ENCODE measurements around the gene TNIP3.
"Not testable (repeated sequence)": the region's sequence is repeated elsewhere in the genome, so short reads cannot be mapped to it uniquely, and the experiment has no call there.

Gene TNIP3

DNA sequence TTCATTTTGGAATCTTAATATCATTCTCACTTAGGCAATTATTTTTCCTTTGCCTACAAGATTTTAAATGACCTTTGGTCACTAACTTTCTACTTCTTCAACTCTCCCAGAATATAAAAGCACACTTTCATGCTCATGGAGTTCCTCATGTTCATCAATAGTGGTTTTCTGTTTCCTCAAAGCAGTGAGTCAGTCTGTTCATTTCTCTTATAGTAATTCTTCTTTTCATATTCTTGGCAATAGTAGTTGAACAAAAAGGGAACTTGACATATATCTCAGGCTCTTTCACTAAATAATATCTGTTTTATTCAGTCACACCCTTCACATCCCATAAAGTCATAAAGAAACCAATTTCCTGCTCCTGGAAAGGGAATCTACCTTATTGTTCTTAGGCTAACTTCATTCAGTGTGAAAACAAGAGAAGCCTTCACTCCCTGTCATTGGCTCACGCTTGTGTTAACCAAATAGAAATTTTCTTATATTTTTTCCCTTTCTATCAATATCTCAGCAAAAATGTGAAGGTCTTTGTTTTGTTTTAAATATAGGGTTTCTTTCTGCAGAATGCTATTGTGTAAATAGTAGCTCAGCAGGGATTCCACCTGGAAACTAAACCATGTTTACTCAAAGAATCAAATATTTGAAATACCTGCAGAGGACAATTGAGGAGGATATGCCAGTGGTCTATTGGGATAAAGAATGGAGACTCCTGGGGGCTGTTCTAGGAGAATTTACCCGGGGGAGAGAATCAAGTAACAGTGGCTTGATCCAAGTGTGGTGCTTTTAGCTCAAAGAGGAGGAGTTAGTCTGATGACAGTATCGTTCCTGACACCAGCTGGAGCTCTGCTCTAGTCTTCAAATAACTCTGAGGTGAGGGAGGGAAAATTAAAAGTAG is 13.4 kb upstream of the TNIP3 start:
- DNase-seq (ENCODE audit: low read depth), result no peak

DNA sequence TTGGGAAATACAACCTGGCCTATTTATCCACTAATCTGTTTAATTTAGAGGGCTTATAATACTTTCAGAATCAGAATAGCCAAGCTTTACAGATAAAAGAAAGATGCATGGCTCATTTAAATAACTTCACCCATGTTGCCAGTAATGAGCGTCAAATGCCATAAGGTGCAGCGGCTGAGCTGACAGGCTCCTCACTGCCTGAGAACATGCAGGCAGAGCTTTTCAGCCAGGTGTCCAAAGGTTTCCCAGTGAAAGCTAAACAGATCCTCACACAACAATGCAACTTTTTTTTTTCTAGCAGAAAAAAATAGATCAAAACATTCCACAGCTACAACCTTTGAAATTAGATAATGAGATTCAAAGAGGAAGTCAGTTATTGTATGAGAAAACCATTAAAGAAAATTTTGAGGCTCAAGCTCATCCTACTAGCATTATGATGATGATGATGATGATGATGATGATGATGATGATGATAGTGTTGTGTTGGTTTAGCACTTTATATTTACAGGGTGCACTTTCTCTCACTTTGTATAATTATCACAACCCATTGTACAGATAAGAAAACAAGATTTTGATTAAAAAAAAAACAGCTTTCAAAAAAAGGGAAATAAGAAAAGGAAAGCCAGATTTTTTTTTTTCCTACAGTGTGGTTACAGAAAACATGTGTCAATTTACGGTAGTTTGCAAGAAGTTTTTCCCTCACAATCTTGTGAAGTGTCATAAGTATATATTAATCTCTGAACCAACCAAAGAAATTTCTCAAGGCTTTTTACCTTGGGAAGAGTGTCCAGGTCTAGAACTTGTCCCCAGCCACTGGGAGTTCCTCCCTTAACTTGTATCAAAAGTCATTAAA is 12.2 kb upstream of the TNIP3 start:
- no peak for DNase-seq (ENCODE audit: low read depth)

DNA sequence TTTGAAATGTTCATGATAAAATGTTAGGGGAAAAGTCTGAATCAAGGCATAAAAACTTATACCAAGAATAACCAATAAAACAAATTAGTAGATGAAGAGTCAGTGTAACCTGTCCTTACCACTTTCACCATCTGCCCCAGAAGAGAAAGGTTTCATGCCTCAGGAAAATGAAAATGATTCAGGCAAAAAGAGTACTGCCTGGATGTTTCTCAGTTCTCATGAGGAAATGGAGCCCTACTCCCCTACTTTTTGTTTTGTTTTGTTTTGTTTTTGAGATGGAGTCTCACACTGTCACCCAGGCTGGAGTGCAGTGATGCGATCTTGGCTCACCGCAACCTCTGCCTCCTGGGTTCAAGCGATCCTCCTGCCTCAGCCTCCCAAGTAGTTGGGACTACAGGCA is 7.4 kb upstream of the TNIP3 start:
- DNase-seq (ENCODE audit: low read depth), result not testable (repeated sequence)

DNA sequence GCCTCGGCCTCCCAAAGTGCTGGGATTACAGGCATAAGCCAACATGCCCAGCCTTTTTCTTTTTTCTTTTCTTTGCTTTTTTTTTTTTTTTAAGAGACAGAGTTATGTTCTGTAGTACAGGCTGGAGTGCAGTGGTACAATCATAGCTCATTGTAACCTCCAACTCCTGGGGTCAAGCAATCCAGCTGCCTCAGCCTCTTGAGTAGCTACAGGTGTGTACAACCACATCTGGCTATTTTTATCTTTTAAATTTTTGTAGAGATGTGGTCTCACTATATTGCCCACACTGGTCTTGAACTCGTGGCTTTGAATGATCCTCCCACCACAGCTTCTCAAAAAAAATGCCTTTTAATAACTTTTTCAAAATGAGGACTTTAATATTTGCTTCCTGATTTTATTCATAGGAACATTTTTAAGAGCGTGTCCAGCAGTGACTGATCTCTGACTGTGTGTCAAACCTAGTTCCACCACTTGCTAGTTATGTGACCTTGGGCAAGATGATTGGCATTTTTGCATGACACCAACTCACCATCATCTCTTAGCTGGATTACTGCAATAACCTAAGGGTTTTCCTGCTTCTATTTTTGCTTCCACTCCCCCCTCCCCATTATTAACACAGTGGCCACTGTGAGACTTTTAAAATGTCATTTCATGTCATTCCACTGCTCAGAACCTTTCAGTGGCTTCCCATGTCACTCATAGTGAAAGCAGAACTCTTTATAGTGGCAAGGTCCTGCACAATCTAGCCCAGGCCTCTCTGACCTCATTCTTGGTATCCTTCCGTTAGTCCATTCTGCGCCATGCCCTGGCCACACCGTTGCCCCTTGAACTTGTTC is 4.5 kb upstream of the TNIP3 start:
- DNase-seq (ENCODE audit: low read depth), result no peak

DNA sequence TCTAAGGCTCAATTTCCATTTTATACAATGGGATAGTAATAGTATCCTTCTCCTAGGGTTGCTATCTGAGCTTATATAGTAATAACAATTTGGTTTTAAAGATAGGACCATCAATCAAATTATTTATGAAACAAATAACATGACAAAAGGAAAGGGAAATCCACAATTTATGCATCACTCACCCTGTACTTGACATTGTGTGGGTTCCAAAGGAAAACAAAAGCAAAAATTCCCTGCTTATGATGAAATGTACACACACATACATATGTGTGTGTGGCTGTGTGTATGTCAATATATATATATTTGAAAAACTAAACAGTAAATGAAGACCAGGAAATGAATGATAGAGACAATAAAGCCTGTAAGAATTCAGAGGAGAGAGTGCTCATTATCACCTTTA is 2.9 kb upstream of the TNIP3 start:
- no peak for DNase-seq (ENCODE audit: low read depth)

DNA sequence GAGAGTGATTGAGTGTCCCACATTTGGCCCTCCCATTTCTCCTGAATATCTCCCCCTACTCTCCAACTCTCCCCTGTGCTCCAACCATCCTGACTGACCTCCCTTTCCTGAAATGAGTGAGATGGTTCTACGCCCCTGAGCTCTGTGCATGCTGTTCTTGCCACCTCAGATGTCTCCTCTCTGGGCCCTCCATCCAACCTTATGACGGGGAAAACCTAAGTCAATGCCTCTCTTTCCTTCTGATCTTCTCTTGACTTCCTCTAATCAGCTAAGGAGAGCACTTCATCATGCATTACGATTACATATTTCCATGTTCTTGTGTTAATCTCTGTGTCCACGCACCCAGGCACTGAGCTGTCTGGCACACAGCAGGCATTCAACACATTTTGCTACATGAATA is 1.1 kb upstream of the TNIP3 start:
- no peak for DNase-seq (ENCODE audit: low read depth)

DNA sequence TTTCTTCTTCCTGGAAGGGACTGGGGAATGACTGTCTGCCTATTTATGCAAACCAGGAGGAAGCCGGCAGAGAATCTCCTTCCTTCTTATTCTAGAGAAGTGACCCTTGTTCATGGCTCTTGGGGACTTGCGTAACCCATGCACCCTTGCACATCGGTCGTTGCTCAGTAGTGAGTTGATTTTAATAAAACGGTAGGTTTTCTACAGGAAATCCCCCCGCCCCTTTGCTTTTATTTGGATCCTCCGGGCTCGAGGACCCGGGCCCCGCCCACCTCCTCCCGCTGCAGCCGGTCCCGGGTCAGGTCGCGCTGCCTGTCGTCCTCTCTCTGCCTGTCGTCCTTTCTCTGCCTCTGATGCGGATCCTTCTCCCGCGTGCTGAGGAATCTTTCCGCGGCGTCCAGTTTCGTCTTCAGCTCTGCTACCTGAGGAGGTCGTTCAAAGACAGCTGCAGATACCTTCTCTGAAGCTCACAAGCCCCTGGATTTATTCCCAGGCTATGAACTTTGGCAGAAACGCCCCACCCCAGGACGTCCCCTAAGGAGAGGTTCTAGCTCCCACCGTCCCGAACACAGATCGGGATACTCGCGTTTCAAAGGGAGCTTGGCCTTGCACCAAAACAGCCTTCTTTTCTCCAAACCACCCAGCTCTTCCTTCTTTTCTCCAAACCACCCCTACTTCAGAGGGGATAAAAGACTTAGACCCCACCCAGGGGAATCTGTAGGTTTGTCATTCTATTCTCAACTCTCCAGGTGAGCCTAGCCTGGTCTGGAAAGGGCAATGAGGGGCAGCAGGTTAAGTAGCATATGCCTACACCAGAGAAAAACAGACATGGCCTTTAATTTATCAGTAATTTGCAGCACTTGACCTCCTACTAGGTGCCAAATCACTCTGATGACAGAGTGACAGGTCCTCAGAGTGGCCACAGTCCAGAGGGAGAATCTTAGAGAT is 7.0 kb downstream of the TNIP3 start:
- peak; percentile 7 for DNase-seq (ENCODE audit: low read depth)

DNA sequence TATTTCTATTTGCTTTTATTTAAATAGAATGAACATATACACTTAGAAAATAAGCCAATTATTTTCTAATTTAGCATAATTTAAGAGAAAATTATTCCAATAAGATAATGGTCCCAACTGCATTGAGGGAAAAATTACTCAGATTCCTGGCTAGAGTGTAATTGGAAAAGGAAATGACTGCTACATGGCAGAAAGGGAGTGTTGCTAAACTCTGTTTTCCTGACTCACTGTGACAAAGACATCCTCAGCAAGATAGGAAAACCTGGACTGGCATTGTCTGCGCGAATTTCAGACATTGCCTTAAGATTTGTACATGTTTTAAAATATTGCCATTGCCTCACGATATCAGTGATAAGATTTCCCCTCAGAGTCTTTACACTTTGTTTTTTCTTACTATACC is 8.2 kb downstream of the TNIP3 start:
- no peak for DNase-seq (ENCODE audit: low read depth)

DNA sequence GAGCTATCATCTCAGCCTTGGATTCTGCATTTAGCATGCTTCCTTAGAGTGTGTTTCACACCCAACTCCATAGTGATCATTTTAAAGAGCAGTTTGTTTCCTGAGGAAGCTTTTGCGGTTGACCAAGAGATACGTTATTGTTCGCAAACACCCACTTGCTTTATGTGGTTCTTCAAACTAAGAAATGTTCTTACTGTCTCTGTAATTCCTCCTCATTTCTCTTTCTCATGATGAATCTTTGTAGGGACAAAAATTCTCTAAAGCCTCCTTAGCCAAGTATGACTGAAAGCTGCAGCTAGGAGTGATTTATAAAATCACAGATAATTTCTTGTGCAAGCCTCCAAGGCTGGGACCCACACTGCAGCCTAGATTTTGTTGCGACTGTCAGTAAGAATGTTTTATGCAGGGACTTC is 10.0 kb downstream of the TNIP3 start:
- peak; percentile 3 for DNase-seq (ENCODE audit: low read depth)

DNA sequence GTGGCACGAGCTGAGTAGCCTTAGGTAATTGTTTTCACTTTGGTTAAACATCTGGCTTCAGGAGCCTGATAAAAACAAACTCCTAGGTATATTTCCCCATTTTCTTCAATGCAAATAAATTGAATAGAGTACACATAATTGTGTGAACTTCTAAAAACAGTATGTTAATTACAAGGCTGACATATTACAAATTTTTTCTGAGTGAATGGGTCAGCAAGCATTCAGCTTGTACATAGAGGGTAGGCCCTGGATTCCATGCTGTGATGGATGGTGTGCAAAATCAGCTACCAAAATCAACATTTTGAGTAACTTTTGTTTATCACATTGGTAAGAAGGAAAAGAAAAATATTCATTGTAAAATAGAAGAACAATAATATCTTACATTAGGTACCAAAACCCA is 12.2 kb downstream of the TNIP3 start:
- no peak for DNase-seq (ENCODE audit: low read depth)

DNA sequence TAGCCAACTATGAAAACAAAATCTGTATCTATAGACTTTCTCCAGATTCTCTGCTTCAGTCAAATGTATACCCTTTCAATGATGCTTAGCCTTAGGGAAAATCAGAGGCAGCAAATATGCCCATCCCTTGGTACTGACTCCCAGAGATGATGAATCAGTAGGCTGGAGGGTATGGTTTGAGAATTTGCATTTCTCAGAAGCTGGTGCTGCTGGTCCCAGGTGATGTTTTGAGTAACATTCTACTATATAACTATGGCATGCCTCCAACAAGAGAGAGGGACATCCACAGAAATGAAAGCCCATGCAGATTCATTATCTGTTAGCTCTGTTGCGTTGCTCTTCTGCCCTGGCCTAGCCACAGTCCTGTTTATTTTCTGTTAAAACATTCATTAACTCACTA is 13.6 kb downstream of the TNIP3 start:
- DNase-seq (ENCODE audit: low read depth), result no peak

DNA sequence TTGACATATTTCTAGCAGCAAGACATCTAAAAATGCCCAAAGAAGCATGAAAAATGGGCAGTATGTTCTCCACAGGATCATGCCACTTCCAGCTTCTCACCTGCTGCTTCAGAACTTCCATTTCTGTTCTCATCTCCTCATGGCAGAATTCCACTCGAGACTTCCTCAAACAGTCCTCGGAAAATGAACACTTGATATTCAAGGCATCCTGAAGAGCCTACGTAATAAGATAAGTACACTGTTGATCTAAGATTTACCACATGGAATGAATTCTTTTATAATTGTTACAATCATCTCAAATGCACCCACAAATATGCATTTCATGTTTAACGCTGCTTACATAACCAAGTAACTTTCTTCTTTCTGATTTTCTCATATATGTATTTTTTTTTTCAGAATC is 14.1 kb downstream of the TNIP3 start:
- DNase-seq (ENCODE audit: low read depth), result no peak

DNA sequence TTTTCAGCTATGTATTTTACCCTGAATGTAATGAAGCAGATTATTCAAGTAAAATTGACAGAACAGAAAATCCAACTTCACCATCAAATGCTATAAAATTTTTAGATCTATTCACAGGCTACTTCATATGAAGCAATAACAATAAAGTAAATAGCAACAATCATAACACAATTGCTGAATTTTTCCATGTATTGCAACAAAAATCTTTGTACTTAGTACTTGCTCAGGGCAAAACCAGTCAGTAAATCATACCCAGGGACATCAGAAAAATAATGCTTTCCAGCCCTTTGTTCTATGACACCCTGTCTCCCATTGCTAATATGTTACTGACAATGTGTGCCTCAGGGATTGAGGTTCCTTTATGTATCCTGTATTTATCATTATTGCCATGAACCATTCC is 15.5 kb downstream of the TNIP3 start:
- no peak for DNase-seq (ENCODE audit: low read depth)

DNA sequence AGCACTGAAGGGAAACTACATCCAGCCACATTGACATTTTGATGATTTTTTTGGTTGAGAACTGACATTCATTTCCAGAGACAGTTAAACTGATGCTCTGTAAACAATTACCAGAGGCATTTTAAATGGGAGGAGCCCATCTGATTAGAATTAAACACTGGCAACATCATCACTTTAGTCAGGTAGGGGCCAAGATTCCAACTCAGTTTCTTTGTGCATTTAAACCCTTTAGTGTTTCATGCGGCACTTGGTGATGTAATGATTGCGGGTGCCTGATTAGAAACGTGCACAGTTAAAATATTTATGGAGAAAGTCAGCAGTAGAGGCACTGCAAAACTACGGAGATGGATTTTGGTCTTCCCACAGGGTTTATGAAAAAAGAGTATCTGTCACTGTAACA is 16.1 kb downstream of the TNIP3 start:
- no peak for DNase-seq (ENCODE audit: low read depth)

DNA sequence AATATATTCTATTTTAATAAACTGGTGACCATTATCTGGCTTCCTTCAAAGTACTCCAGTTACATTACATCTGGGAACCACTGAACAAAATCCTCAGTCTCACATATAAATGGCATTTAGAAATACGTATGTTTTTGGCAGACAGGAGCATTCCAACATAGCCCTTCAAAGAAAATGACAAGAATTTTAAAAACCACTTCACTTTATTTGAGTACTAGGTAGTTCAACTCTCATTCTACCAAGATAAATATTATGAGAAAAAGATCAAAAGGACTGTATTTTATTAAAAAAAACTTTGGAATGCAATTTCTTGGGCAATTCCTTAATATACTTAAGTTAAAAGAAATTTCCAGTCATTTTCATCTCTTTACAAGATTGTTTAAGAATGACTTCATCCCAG is 17.6 kb downstream of the TNIP3 start:
- DNase-seq (ENCODE audit: low read depth), result no peak

DNA sequence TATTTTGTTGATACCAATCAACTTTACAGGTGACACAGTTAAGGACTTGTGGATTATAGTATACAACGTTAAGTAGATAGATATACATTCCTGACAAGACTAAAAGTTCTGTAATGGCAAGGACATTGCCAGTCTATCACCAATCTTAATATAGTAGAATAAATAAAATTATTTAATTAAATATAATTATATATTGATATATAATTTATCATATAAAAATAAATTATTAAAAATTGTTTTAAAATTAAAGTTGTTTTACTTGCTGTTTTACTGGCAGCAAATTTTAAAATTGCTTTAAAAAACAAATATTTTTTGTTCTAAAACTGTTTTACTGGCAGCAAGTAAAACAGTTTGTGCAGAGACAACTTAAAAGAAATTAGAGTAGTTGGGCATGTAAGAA is 18.7 kb downstream of the TNIP3 start:
- DNase-seq (ENCODE audit: low read depth), result no peak

DNA sequence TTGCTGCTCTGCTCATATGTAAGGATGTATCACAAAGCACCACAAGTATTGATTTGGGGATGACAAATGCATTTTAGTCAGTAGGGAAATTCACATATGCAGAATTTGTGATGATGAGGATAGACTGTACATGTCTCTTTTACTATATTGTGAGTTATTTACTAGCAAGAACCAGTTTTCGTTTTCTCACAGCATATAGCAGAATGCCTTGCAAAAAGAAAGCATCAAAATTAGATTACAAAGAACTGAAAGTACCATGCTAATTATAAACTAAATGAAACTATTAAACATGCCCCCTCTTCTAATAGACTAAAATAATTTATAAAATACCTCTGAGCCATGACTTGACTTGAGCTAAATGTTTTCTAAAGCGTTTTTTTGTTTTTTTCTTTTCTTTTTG is 20.1 kb downstream of the TNIP3 start:
- no peak for DNase-seq (ENCODE audit: low read depth)

DNA sequence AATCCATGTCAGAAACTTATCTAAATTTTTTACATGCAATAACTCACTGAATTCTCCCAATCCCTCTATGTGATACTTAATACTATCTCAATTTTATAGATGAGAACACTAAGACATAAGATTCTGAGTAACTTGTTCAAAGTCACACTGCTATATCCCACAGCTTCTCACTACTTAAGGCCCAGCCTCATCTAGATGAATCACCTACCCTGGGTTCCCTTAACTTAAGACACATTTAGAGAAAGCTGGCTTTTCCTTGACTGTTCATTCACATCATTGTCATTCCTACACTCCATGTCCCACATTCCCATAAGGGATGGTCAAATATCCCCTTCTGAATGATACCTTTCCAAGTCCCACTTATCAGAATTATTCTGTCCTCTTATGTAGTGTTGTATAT is 21.0 kb downstream of the TNIP3 start:
- no peak for DNase-seq (ENCODE audit: low read depth)

DNA sequence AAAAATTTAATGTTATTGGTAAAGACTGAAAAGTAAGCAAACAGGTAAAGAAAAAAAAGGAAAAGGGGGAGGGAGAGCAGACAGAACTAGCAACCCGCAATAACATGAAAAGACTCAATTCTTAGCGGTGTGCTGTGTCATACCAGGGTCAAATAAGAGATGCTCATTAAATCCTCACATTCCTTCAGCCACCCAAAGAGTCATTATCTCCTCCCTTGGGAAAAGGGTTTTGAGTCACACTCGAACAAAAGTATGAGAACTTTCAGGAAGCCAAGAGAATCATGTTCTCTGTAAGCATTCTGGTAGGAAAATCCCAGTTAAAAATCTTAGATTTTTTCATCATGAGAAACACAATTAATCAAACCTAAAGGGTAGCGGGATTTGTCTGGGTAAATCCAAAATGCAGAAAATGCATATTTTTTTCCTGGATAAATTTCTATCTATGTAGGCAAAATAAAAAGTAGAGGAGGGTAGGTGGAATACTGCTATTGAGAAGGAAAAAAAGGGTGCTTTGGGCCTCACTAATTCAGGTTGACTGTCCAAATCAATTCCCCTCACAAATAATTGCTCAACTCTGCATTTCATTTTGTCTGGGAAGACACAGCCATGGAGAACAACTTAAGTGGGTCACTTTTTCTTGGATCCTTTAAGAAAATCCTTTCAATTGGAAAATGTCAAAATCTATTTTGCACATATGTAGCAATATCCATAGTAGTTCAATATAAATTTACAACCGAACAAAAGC is 23.2 kb downstream of the TNIP3 start:
- DNase-seq (ENCODE audit: low read depth), result no peak

DNA sequence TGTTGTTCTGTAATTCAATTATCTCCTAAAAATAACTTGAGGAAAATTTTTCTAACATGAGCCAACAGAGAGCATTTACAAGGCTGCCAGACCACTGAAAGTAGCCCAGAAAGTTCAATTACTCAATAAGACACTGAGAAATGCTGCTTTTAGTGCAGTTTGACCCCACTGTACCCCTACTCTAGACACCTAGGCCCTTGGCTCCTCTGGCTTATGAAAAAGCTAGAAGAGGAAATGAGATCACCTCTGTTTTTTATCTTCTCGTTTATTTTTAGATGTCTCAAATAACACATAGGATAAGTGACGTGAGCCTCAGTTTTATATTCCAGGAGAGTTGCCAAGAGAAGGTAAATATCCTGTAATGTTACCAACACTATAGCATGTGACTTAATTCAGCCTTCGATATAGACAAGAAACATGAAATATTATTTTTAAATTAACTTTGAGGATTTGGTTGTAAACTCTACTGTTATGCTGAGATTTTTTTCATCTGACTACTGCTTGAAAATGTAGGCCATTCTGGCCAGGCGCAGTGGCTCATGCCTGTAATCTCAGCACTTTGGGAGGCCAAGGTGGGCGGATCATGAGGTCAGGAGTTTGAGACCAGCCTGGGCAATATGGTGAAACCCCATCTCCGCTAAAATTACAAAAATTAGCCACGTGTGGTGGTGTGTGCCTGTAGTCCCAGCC is 24.4 kb downstream of the TNIP3 start:
- DNase-seq (ENCODE audit: low read depth), result no peak
